ENCODE measurements around the gene CBX1.

GRCh38 chr17:48110761-48111160, 9.5 kb upstream of the CBX1 start:
- no peak for TF ChIP-seq EZH2phosphoT487 (IDR thresholded peaks at IDR 0.05; ENCODE audit: low read length)
- TF ChIP-seq CTCF (IDR thresholded peaks at IDR 0.05; ENCODE audit: low read length), result no peak
